Measurements from ENCODE around the gene IFNA14.
"Not testable (repeated sequence)": the region's sequence is repeated elsewhere in the genome, so short reads cannot be mapped to it uniquely, and the experiment has no call there.

Gene IFNA14

DNA sequence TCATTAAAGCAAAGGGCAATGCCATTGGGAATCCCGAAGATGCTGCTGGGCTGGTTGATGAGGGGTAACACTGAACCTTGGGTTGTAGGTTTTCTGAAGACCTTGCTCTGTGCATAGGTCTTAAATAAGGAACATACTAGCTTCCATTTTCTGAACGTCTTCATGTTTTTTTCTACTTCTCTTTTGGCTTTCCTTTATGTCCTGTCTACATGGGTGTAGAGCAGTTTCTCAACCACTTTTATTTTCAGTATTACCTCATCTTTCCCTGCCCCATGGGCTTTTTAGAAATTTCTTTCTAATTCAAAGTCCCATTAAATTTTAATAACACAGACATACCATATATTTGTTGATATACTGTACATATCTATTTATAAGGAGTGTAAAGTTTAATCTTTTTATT lies at the start of gene IFNA14:
Gene IFNA14, minus strand, starts transcription at position 95 of the 400 bp plus-strand sequence. Its CDS starts 70 bp downstream, at position 25.
- FAIRE-seq (peak; percentile 33), DNase-seq (ENCODE audit: insufficient read length, low spot score) (no peak)

DNA sequence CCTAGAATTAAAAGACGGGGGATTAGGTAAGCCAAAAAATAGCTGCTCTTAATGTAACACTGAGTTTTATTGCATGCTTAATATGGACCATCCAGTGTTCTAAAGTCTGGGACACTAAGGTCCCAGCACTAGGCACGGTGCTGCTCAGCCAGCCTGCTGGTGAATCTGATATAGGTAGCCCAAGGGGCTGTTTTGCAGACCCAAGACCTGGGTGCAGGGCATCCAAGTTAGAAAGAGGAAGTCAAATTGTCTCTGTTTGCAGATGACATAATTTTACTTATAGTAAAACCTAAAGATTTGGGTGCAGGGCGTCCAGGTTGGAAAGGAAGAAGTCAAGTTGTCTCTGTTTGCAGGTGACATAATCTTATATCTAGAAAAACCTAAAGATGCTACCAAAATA lies 47.5 kb upstream of the IFNA14 start:
- DNase-seq (ENCODE audit: insufficient read length, low spot score), result no peak

DNA sequence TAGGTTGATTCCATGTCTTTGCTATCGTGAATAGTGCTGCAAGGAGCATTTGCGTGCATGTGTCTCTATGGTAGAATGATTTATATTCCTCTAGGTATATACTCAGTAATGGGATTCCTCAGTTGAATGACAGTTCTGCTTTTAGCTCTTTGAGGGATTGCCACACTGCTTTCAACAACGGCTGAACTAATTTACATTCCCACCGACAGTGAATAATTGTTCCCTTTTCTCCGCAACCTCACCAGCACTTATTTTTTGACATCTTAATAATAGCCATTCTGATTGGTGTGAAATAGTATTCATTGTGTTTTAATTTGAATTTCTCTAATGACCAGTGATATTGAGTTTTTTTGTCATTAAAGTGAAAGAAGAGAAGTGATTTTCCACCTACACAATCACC lies 46.9 kb upstream of the IFNA14 start:
- FAIRE-seq (no peak), DNase-seq (ENCODE audit: insufficient read length, low spot score) (no peak)

More for the DNA sequence above, 47.5 kb upstream of the IFNA14 start:
- FAIRE-seq, result no peak

DNA sequence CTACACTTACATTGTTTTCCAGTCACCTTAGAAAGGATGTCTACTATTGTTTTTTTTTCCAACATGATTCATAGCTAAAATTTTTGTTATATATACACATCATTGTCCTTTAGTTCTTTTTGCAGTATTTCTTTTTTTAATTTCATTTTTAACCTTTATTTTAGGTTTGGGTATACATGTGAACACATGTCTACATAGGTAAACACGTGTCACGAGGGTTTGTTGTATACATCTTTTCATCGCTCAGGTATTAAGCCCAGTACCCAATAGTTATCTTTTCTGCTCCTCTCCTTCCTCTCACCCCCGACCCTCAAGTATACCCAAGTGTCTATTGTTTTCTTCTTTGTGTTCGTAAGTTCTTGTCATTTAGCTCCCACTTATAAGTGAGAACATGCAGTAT lies 46.3 kb upstream of the IFNA14 start:
- no peak for DNase-seq (ENCODE audit: insufficient read length, low spot score)
- no peak for FAIRE-seq

DNA sequence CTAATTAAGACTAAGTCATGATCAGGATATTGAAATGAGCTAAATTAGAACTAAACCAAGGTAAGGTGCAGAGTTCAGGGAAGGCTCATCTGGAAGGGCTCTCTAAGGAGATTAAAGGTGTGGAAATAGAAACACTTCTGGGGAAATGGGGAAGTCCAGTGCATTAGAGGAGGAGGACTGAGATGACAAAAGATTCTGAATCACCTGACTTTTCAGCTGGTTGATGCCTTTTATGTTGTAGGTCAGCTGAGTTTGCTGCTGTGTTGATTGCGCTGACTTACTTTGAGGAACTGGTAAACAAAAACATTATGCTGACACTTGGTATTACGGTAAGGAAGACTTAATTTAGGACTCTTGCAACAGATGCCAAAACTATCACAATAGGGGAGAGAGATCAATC lies 41.5 kb upstream of the IFNA14 start:
- no peak for FAIRE-seq

DNA sequence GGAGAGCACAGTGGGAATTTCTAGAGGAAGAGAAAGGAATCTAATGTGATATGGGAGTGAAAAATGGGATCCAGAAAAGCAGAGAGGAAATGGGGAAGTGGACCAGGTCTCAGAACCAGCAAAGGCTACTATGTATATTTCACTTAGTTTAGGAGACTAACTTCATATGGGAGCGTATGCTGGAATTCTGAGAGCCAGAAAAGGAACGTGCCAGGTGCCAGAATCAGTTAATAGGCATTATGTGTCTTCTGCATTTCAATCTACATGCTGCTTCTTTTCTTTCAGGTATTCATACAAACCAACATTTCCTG lies 28.5 kb upstream of the IFNA14 start:
- DNase-seq (ENCODE audit: insufficient read length, low spot score) (no peak), FAIRE-seq (no peak)

More for the DNA sequence above, 41.5 kb upstream of the IFNA14 start:
- DNase-seq (ENCODE audit: insufficient read length, low spot score), result no peak

DNA sequence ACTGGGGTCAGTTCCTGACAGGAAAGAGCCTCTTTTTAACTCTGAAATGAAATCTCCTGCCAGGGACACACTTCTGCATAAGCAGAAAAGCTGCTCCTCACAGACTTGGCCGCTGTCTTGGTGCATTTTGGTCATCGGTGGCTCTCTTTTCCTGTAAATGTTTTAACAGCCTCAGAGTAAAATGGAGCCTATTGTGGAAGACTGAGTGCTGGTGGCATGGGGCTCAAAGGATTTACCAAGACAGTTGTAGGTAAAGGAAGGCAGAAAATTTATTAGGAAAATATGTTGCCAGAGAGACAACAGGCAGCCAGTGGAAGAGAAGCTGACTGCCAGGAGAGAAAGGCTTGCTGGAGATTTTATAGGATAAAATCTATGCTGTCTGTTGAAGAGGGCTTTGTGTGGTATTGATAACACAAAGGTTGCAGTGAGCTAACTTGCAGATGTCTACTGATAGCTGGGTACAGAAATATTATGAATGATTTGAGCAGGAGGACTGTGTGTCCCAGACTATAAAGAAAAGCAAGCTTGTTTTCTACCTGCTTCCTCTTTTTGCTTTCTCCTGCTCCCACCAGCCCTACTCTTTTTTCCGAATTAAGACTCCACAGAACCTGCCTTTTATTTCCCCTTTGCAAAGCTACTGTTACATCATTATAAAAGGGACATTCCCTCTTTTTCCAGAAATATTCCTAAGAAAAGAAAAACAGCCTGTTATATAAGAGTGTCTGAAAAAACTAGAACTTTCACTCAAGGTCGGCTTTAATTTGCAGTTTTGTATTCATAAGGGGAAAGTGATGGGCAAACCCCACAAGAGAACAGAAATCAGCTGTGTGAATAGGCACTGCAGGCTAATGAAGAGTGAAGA lies 27.9 kb upstream of the IFNA14 start:
- DNase-seq (ENCODE audit: insufficient read length, low spot score) (no peak), FAIRE-seq (peak; percentile 76)

DNA sequence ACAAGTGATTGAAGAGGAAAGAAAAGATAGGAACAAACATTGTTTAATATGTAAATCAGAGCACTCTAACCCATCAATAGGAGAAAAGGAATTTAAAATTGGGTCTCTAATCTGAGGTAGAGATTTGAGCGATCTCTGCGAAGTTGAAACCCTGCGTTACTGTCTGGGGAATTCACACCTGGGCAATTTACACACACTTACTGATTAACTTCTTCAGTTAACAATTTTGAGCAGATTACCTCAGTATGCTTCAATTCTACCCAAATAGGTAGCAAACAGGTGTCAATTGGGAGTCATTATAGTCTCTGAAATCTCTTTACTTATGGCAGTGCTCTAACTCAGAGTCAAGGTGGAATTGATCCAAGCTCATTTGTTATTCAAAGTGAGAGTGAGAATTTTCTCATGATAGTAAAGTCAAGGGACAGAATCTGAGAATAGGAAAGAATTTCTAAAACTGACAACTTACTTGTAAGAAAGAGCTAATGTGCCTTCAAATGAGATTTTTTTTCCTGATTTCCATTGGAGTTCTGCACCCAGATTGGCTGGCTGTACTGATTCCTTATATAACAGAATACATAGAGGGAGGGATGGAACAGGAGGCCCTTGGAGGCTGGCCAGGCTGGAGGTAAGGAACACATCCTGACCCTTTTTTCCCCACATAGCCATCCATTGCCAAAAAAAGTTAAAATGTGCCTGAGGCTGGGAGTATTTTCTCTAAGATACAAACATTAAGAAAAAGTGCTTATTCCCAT lies 27.1 kb upstream of the IFNA14 start:
- no peak for DNase-seq (ENCODE audit: insufficient read length, low spot score)
- FAIRE-seq, result peak; percentile 79

DNA sequence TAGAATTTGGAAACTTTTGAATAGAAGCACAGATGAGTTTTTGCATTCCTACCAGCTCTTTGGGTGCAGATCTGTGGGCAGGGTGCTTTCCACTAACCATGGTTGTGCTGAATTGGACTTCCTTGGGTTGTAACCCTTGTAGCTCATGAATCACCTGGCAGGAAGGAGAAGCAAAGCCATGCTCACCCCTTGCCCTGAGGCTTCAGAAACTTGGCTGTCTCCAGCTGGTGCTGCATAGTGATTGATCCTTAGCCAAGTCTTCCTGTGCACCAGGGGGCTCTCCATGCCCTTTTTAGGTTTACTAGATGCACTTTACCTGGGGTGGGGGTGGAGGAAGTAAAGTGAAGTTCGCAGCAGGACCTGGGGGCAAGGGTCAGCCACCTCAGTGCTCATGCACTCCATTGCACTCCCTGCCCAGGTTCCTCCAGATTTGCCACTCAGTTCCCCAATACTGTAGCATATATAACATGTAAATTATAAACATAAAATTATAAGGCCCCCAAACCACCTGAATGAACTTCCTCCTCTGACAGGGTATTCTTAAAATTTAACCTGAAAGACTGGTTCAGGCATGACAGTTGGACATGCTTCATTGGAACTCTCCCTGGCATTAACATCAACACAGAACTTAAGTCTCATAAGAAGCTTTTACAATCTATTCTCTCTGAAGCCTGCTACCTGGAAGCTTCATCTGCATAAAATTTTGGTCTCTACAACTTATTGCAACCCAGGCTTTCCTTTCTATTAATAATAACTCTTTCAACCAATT lies 25.8 kb upstream of the IFNA14 start:
- no peak for DNase-seq (ENCODE audit: insufficient read length, low spot score)
- FAIRE-seq, result no peak

DNA sequence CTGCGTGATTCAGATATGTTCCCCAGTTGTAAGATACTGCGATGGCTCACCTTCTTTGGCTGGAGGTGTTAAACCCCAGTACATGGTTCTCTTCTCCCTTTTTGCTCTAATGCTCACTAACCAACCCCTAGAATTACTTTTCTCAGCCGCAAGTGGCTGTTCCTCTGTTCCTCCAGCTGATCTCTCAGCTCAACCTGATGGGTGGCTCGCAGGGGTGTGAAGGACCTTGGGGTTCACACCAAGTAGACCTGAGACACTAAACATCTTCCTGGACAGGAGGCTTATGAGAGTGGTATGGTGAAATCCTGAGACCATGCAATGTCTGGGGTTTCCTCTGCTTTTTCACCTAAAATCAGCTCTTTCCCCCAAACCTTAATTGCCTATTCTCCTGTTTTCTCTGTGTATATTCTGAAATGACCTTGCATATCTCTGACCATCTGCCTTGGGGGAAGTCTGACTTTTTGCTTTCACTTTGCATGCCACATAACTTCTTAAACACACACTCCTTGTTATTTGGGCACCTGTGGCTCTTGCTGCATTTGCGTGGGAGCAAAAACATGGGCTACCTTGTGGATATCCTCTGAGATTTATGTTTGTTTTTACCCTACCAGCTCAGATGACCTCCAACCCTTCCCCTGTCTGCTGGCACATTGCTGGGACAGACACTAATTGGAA lies 15.9 kb upstream of the IFNA14 start:
- FAIRE-seq, result peak; percentile 44
- DNase-seq (ENCODE audit: insufficient read length, low spot score), result no peak

DNA sequence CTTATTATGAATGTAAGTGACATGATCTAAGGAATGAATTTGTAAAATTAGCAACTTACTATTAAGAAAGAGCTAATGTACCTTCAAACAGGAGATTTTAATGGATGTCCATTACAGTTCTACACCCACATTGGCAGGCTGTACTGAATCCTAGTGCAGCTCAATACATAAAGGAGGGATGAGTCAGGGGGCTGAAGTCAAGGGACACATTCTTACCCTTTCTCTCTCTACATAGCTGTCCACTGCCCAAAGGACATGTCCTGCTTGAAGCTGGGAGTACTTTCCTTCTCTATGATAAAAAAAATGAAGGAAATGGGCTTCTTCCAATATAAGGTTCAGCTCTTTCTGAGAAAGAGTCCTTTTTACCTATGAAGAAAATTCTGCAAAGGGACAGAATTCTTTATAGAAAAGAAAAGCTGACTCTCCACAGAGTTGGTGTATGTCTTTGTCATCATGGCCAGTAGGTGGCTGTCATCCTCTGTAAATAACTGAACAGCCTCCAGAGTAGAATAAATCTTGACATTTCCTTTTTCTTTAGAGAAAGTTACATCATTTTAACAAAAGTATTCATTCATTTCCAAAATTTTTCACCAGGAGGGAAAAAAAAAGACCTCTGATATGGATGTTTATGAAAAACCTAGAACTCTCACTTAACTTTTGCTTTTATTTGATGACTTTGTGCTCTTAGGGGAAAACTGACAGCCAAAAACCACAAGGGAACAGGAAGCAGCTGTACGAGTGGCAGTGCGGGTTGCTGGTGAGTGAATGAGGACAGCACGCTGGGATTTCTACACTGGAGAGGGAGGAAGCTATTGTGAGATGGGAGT lies 13.1 kb upstream of the IFNA14 start:
- FAIRE-seq (peak; percentile 89), DNase-seq (ENCODE audit: insufficient read length, low spot score) (no peak)

DNA sequence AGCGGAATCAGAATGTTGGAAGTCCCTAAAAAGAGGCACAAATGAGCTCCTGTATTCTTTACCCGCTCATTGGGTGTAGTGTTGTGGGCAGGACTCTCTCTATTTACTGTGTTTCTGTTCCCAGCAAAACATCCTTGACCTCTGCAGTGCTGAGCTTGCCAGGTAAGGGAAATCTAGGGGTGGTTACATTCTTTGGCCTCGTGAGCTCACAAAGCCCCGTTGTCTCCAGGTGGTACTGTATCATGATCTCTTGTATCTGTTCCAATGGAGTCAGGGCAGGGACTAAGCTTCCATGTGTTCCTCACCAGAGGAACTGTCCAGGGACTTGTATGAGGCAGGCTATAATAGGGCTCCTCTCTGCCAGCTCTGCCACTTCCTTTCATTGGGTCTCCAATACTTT lies 11.8 kb upstream of the IFNA14 start:
- FAIRE-seq, result no peak
- DNase-seq (ENCODE audit: insufficient read length, low spot score), result no peak

DNA sequence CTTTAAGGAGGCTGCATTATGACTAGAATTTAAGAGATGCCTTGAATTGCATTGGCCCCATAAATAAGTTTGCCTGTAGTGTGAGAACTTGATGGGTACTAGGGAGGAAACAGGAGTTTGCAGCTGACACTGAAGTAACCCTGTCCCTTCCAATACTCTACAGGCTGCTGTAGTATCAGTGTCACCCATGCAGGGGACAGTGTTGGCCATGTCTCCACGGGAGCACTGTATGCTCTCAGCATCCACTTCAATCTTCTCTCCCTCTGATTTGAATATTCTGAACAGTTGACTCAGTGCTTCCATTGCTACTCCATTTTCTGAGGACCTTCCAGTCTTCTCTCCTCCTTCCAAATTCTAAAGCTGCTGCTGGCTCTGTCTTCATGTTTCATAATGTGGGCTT lies 11.4 kb upstream of the IFNA14 start:
- FAIRE-seq (no peak), DNase-seq (ENCODE audit: insufficient read length, low spot score) (no peak)

DNA sequence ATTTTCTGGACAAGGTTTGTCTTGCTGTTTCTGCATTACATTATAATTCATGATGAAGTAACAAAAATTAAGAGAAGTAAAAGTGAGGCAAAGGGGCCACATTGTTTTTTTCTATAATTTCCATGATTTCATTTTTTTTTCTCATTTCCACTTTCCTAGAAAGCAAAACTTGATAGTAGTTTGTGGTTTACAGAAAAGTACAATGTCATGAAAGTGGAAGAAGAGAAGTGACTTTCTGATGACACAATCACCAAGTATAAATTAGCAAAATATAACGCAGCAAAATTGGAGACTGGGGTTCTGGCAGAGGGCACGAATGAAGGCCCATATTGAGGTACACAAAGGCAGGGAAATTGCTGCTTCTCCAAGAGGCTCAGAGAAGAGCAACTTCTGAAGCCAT lies 5.0 kb upstream of the IFNA14 start:
- no peak for FAIRE-seq

DNA sequence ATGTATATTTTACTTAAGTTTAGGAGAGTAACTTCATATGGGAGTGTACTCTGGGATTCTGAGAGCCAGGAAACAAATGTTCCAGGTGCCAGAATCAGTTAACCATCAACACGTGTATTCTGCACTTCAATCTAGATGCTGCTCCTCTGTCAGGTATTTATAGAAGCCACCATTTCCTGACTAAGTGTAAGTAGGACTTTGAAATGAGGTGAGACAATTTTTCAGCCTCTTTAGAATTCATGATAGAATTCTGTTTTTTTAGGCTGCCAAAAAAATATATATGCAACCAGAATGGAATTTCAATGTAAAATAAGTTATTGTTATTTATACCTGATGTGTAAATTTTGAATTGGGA lies 3.5 kb downstream of the IFNA14 start:
- not testable (repeated sequence) for DNase-seq (ENCODE audit: insufficient read length, low spot score); FAIRE-seq

More for the DNA sequence above, 5.0 kb upstream of the IFNA14 start:
- no peak for DNase-seq (ENCODE audit: insufficient read length, low spot score)

DNA sequence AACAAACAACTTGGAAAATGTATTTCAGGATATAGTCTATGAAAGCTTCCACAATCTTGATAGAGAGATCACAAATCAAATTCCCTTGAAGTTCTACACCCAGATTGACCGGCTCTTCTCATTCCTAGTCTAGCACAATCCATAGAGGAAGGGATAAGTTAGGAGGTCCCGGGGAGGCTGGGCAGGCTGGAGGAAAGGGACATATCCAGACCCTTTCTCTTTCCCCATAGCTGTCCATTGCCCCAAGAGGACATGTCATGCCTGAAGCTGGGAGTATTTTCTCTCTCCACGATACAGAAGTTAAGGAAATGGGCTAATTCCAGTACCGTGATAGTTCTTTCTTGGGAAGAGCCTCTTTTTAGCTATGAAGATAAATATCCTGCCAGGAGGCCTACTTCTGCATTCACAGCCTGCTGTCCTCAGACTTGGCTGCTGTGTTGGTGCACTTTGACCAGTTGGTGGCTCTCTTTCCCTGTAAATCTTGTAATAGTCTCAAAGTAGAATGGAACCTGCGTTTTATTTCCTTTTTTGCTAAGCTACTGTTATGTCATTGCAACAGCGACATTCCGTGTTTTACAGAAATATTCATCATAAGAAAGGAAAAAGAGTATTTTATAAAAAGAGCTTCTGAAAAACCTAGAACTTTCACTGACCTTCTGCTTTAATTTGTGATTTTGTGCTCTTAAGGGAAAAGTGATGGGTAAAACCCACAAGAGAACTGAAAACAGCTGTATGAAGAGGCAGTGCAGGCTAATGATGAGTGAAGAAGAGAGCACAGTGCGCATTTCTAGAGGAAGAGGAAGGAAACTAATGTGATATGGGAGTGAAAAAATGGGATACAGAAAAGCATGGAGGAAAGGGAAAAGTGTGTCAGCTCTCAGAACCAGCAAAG lies 4.1 kb downstream of the IFNA14 start:
- not testable (repeated sequence) for DNase-seq (ENCODE audit: insufficient read length, low spot score)
- peak; percentile 91 for FAIRE-seq

DNA sequence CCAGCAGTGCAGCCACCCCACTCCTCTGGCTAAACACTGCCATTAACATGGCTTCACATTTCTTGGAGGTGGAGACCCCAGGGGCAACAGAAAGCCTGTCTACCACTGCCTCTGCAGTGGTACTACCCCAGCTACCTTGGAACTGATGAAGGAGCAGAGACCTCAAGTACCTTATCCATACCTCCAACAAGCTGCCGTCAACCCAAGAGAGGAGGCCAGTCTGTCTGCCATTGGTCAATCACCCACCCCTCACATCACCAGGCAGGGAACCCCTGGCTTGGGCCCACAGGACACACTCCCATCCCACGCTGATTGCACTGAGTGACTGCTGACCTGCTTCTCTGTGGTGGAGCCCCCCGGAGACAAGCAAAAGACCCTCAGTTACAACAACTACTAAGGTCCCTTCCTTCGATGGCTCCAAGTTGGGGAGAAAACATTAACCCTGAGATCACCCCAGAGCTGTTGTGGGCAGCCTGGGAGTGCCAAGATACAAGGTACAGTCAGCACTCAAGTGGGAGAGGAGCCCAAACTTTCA lies 5.6 kb downstream of the IFNA14 start:
- FAIRE-seq, result no peak

DNA sequence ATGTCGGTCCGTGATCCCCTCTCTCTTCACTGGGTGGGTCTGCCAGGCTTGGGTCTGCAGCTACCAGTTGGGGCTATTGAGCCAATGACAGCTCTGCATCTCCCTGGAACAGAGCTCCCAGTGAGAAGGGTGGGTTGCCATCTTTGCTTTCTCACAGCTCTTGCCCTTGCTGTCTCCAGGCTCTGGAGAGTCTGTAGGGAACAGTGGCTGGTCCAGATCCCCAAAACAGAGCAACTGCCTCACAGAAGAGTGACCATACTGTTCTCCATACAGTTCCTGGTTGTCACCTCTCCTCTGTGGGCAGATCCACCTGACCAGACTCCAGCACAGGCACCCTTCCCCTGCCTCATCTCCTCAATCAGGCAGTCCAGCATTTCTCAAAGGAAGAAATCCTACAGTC lies 6.5 kb downstream of the IFNA14 start:
- FAIRE-seq, result no peak
- DNase-seq (ENCODE audit: insufficient read length, low spot score), result no peak

More for the DNA sequence above, 5.6 kb downstream of the IFNA14 start:
- no peak for DNase-seq (ENCODE audit: insufficient read length, low spot score)

DNA sequence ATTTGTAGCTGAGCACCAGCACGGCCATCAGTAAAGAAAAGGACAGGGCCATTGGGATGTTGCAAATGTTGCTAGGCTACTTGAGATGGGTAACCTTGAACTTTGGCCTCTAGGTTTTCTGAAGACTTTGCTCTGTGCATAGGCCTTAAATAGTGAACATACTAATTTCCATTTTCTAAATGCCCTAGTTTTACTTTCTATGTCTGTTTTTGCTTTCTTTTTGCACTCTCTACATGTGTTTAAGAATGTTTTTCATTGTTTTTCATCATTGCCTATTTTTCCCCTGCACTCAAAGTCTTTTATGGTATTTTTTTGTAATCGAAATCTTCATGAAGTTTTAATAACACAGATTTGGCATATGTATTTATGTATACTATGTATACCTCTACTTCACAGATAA lies 11.7 kb downstream of the IFNA14 start, which contains the start of gene IFNA17:
Gene IFNA17, minus strand, starts transcription at position 101 of the 400 bp plus-strand sequence. Its CDS starts 49 bp downstream, at position 52.
- DNase-seq (ENCODE audit: insufficient read length, low spot score) (no peak), FAIRE-seq (no peak)

All from GM19239 (cell line).